IMR-90 (cell line): Measurements from ENCODE around the gene CTIF. TPM values are rescaled to one million over a fixed set of nuclear protein-coding genes. Genes with fewer than 3 reads are reported as not detected.

Experiments
- ATAC-seq: fragments of 200-7000 bp; cut with Tn5 transposase; 2 replicates; pipeline ENCODE4 v1.9.1; 2020; ENCODE audit warnings: low read depth, mild to moderate bottlenecking, moderate library complexity
- BruUV-seq: library from RNA; stranded (reverse); fragments of 400-500 nt; replicated peaks from 2 replicates; lab custom pipeline; 2021; lab: Mats Ljungman, UMichigan
- CTCF ChIA-PET: fragments of 300-600 bp; formaldehyde crosslinking; extraction: SDS; loops from one replicate; lab custom pipeline; 2021; ENCODE audit warnings: antibody characterized with exemption; lab: Yijun Ruan, JAX
- POLR2A ChIA-PET: fragments of 300-600 bp; sonication (Branson Sonifier 250); formaldehyde crosslinking; loops from one replicate; lab custom pipeline; 2022; ENCODE audit warnings: antibody characterized with exemption; ENCODE audit not compliant: unreplicated experiment; lab: Charles Lee
- DNase-seq: peaks from one replicate; pipeline ENCODE4 v3.0.0; 2013
- H2AFZ ChIP-seq: replicated peaks from 2 replicates; pipeline ENCODE3; 2013; ENCODE audit warnings: low read length, mild to moderate bottlenecking; ENCODE audit not compliant: poor library complexity
- H2AK5ac ChIP-seq: 2 replicates; pipeline ENCODE4 v1.6.1; 2013; ENCODE audit warnings: low read depth, low read length, inconsistent platforms
- H2AK9ac ChIP-seq: replicated peaks from 2 replicates; pipeline ENCODE3; 2013; ENCODE audit warnings: mild to moderate bottlenecking, low read depth, low read length, moderate library complexity; ENCODE audit not compliant: poor library complexity
- H2BK120ac ChIP-seq: 2 replicates; pipeline ENCODE4 v1.6.1; 2013; ENCODE audit warnings: low read depth, low read length, inconsistent platforms
- H2BK15ac ChIP-seq: 3 replicates; pipeline ENCODE4 v1.6.1; 2013; ENCODE audit warnings: low read depth, low read length, inconsistent platforms
- H2BK20ac ChIP-seq: 2 replicates; pipeline ENCODE4 v1.6.1; 2013; ENCODE audit warnings: low read depth, mild to moderate bottlenecking, inconsistent platforms, low read length, moderate library complexity
- H2BK5ac ChIP-seq: 2 replicates; pipeline ENCODE4 v1.6.1; 2013; ENCODE audit warnings: mild to moderate bottlenecking, low read depth, low read length, inconsistent platforms; ENCODE audit not compliant: poor library complexity, severe bottlenecking
- H3K14ac ChIP-seq: replicated peaks from 2 replicates; pipeline ENCODE4 v1.6.1; 2013; ENCODE audit warnings: low read depth, low read length, inconsistent platforms
- H3K18ac ChIP-seq: 2 replicates; pipeline ENCODE4 v1.6.1; 2013; ENCODE audit warnings: low read depth, low read length, control low read depth
- H3K23ac ChIP-seq: 2 replicates; pipeline ENCODE4 v1.6.1; 2013; ENCODE audit warnings: low read depth, low read length, inconsistent platforms
- H3K27ac ChIP-seq: 2 replicates; pipeline ENCODE4 v1.5.1; 2013; ENCODE audit warnings: mild to moderate bottlenecking, control low read depth, low read length; ENCODE audit not compliant: insufficient read depth
- H3K27me3 ChIP-seq: 2 replicates; pipeline ENCODE4 v1.6.1; 2013; ENCODE audit warnings: low read length; ENCODE audit not compliant: control insufficient read depth, insufficient read depth
- H3K36me3 ChIP-seq: 2 replicates; pipeline ENCODE4 v1.6.1; 2013; ENCODE audit warnings: low read length, mixed read lengths; ENCODE audit not compliant: control insufficient read depth, insufficient read depth
- H3K4ac ChIP-seq: 2 replicates; pipeline ENCODE4 v1.6.1; 2013; ENCODE audit warnings: low read depth, low read length, inconsistent platforms
- H3K4me1 ChIP-seq: 2 replicates; pipeline ENCODE4 v1.6.1; 2013; ENCODE audit warnings: low read length, mixed read lengths; ENCODE audit not compliant: control insufficient read depth, insufficient read depth
- H3K4me2 ChIP-seq: 2 replicates; pipeline ENCODE4 v1.6.1; 2013; ENCODE audit warnings: low read depth, mild to moderate bottlenecking, control low read depth, low read length, moderate library complexity
- H3K4me3 ChIP-seq: 2 replicates; pipeline ENCODE4 v1.5.1; 2013; ENCODE audit warnings: low read depth, mild to moderate bottlenecking, control low read depth, low read length, moderate library complexity; ENCODE audit not compliant: insufficient read depth
- H3K56ac ChIP-seq: 2 replicates; pipeline ENCODE4 v1.6.1; 2013; ENCODE audit warnings: low read length, inconsistent platforms; ENCODE audit not compliant: insufficient read depth; ENCODE audit errors: extremely low read depth
- H3K79me1 ChIP-seq, 2 experiments: 2 replicates each; pipeline ENCODE4 v1.6.1; 2013; ENCODE audit warnings: low read length in 2 of 2, inconsistent platforms in 1 of 2, low read depth in 1 of 2
- H3K9ac ChIP-seq: 2 replicates; pipeline ENCODE4 v1.6.1; 2013; ENCODE audit warnings: low read depth, low read length, control low read depth
- H3K9me1 ChIP-seq: 2 replicates; pipeline ENCODE4 v1.6.1; 2013; ENCODE audit warnings: low read length, inconsistent platforms; ENCODE audit not compliant: insufficient read depth
- H3K9me3 ChIP-seq: 2 replicates; pipeline ENCODE4 v1.6.1; 2013; ENCODE audit warnings: low read length; ENCODE audit not compliant: control insufficient read depth, insufficient read depth
- H4K20me1 ChIP-seq: 2 replicates; pipeline ENCODE4 v1.6.1; 2013; ENCODE audit warnings: low read length, inconsistent platforms; ENCODE audit not compliant: insufficient read depth
- H4K5ac ChIP-seq: 2 replicates; pipeline ENCODE4 v1.6.1; 2013; ENCODE audit warnings: mild to moderate bottlenecking, low read depth, low read length, control low read depth
- H4K8ac ChIP-seq, 2 experiments: 2 replicates each; pipeline ENCODE4 v1.6.1; 2013; ENCODE audit warnings: low read depth in 2 of 2, low read length in 2 of 2, control low read depth in 1 of 2, inconsistent platforms in 1 of 2
- H4K91ac ChIP-seq: 2 replicates; pipeline ENCODE4 v1.6.1; 2013; ENCODE audit warnings: low read depth, low read length, inconsistent platforms; ENCODE audit not compliant: insufficient read depth
- BHLHE40 ChIP-seq: fragments of 150-350 bp; IDR thresholded peaks from 2 replicates; pipeline ENCODE4 v1.6.1; 2016; ENCODE audit warnings: mild to moderate bottlenecking, low read depth, low read length
- CTCF ChIP-seq: conservative IDR thresholded peaks from 2 replicates; pipeline ENCODE4 v1.5.1; 2012; ENCODE audit warnings: mild to moderate bottlenecking, low read depth, low read length, improper control_type of control experiment
- MAZ ChIP-seq: IDR thresholded peaks from 2 replicates; pipeline ENCODE4 v1.6.1; 2012; ENCODE audit warnings: low read depth, mild to moderate bottlenecking, low read length, improper control_type of control experiment, moderate library complexity, borderline replicate concordance
- RCOR1 ChIP-seq: IDR thresholded peaks from 2 replicates; pipeline ENCODE4 v1.6.1; 2012; ENCODE audit warnings: mild to moderate bottlenecking, low read length, improper control_type of control experiment; ENCODE audit not compliant: insufficient replicate concordance
- WGBS, 2 experiments: methylation state at CpG; one replicate each; pipeline versions ENCODE4 v1.1.5 to v1.1.7; 2013; ENCODE audit warnings: missing lambda C conversion rate in 2 of 2; ENCODE audit not compliant: insufficient read length in 1 of 2; ENCODE audit errors: extremely low coverage in 2 of 2; 5-methylcytosine and 5-hydroxymethylcytosine counted together
- dilution Hi-C: fragments of 300-500 bp; cut with HindIII; formaldehyde crosslinking; loops from one replicate; pipeline ENCODE4 v1.14.3; 2018; ENCODE audit warnings: low sequenced_read_pairs; ENCODE audit not compliant: unreplicated experiment
- in situ Hi-C: fragments of 300-500 bp; cut with MboI; formaldehyde crosslinking; loops from 3 replicates; pipeline ENCODE4 v1.14.3; 2019; ENCODE audit warnings: low sequenced_read_pairs, inconsistent platforms, mixed read lengths
- intact Hi-C: fragments of 100-400 bp; cut with micrococcal nuclease; formaldehyde crosslinking; loops from 2 replicates; pipeline ENCODE4 v1.10.0; 2022
- polyA plus RNA-seq, 3 experiments: library from polyadenylated mRNA; depleted of rRNA; stranded (reverse); fragments of >200 nt; gene quantifications; 2 replicates each; pipeline ENCODE4 v1.2.3, GENCODE V29; 2012; ENCODE audit warnings: low replicate concordance in 1 of 3
- total RNA-seq: library from RNA; depleted of rRNA; stranded (reverse); fragments of >200 nt; gene quantifications from 2 replicates; pipeline ENCODE4 v1.2.3, GENCODE V29; 2012

Gene CTIF
- total and polyA plus RNA-seq, 2 of the 4 experiments (the other 2 are of a cell fraction) = 25.1 to 57.0 TPM

- 0 out of 2 replicates have a peak, but pooled peaks have one; percentile 9 for TF ChIP-seq CTCF
- TF ChIP-seq BHLHE40 = no peak
- no peak for TF ChIP-seq MAZ
- no peak for TF ChIP-seq RCOR1
- H2AFZ ChIP-seq = peak overlapping the region; percentile 9
- in situ Hi-C loops = no loop called here
- H3K18ac ChIP-seq = no peak overlapping the region
- DNase-seq = no peak
- H3K23ac ChIP-seq = no peak overlapping the region
- no peak for ATAC-seq
- H4K91ac ChIP-seq = no peak overlapping the region
- H2BK15ac ChIP-seq = no peak overlapping the region
- peaks cover 2% of the 10 kb centered on the region; the same call in 1 of the 2 replicates for H3K9me3 ChIP-seq
- H2BK20ac ChIP-seq = no peak overlapping the region
- H3K79me1 ChIP-seq = peaks cover 26 to 84% of the 10 kb centered on the region in 2 experiments
- CTCF ChIA-PET = no interaction called here
- H3K56ac ChIP-seq = no peak overlapping the region
- no peak overlapping the region for H3K9ac ChIP-seq
- H3K4me2 ChIP-seq = no peak overlapping the region
- no peak overlapping the region for H2AK9ac ChIP-seq
- BruUV-seq = no TSS peak
- H4K5ac ChIP-seq = no peak overlapping the region
- no CpG with 5 or more reads among the region's 15 CpGs for WGBS, 2 experiments
- no peaks in the 10 kb centered on the region for H3K9me1 ChIP-seq
- dilution Hi-C loops = no loop called here
- H4K8ac ChIP-seq = no peak overlapping the region
- no peak overlapping the region for H2AK5ac ChIP-seq
- no peak overlapping the region for H2BK5ac ChIP-seq
- no peak overlapping the region for H3K14ac ChIP-seq
- no peak overlapping the region for H2BK120ac ChIP-seq
- H4K20me1 ChIP-seq = peaks cover 27% of the 10 kb centered on the region
- intact Hi-C loops = loop anchor here (1.0 to 10.0 kb wide), 2 partner anchors 64 to 192 kb away; no protein-coding TSS in a partner anchor
- H3K4ac ChIP-seq = no peak overlapping the region
- H3K4me1 ChIP-seq = peaks cover 2% of the 10 kb centered on the region; the same call in 1 of the 2 replicates
- no peak overlapping the region for H3K27ac ChIP-seq
- H3K27me3 ChIP-seq = no peaks in the 10 kb centered on the region
- POLR2A ChIA-PET = no interaction called here
- peaks cover 46% of the 10 kb centered on the region for H3K36me3 ChIP-seq
- no peak overlapping the region for H3K4me3 ChIP-seq
These were observed 129.8 kb downstream of the CTIF start for GRCh38 chr18:48668466-48669179.
